HG02588 (cell line): ENCODE measurements around the gene IFI6.
"Not testable (repeated sequence)": the region's sequence is repeated elsewhere in the genome, so short reads cannot be mapped to it uniquely, and the experiment has no call there.

Experiments used
- ATAC-seq: cut with Tn5 transposase; IDR thresholded peaks from one replicate; pipeline ENCODE4 v1.9.1; 2021; ENCODE audit warnings: mild to moderate bottlenecking, moderate library complexity; ENCODE audit not compliant: unreplicated experiment

IFI6 gene

GRCh38 chr1:27671964-27672749 is at the start of gene IFI6:
Gene IFI6 (minus strand): TSS chr1:27672192. CDS start chr1:27669314, 2,878 bp downstream.
- ATAC-seq, result peak; percentile 78

- no peak for ATAC-seq
These were observed 47.6 kb upstream of the IFI6 start for GRCh38 chr1:27719286-27720251.

GRCh38 chr1:27716262-27716895 is 44.4 kb upstream of the IFI6 start:
- no peak for ATAC-seq

- no peak for ATAC-seq
These were observed 42.0 kb upstream of the IFI6 start for GRCh38 chr1:27713869-27714513.

GRCh38 chr1:27713139-27713725 is 41.2 kb upstream of the IFI6 start:
- no peak for ATAC-seq

- ATAC-seq, result no peak
These were observed 38.6 kb upstream of the IFI6 start for GRCh38 chr1:27710574-27710973.

- no peak for ATAC-seq
These were observed 33.6 kb upstream of the IFI6 start for GRCh38 chr1:27705545-27705944.

GRCh38 chr1:27704958-27705357 is 33.0 kb upstream of the IFI6 start:
- no peak for ATAC-seq

GRCh38 chr1:27696835-27697234 is 24.8 kb upstream of the IFI6 start:
- ATAC-seq, result not testable (repeated sequence)

GRCh38 chr1:27690183-27690582 is 18.2 kb upstream of the IFI6 start:
- ATAC-seq, result no peak

GRCh38 chr1:27689423-27690173 is 17.6 kb upstream of the IFI6 start:
- ATAC-seq, result no peak

GRCh38 chr1:27687906-27688305 is 15.9 kb upstream of the IFI6 start:
- ATAC-seq, result no peak

GRCh38 chr1:27686223-27686990 is 14.4 kb upstream of the IFI6 start:
- no peak for ATAC-seq

- ATAC-seq, result no peak
These were observed 12.2 kb upstream of the IFI6 start for GRCh38 chr1:27684176-27684575.

- ATAC-seq, result no peak
These were observed 10.5 kb upstream of the IFI6 start for GRCh38 chr1:27682351-27682944.

- not testable (repeated sequence) for ATAC-seq
These were observed 9.6 kb upstream of the IFI6 start for GRCh38 chr1:27681580-27681979.

- not testable (repeated sequence) for ATAC-seq
These were observed 8.3 kb upstream of the IFI6 start for GRCh38 chr1:27680225-27680791.

GRCh38 chr1:27678747-27679146 is 6.8 kb upstream of the IFI6 start:
- no peak for ATAC-seq
